DMS153 (cell line): ENCODE results near the gene TMEM91.
A peak's percentile ranks its signal among the peaks of the same experiment; 100 is the strongest.
"Not testable (repeated sequence)": the region's sequence is repeated elsewhere in the genome, so short reads cannot be mapped to it uniquely, and the experiment has no call there.

Experiments
- DNase-seq: peaks from one replicate; lab custom pipeline; 2025; lab: John Stamatoyannopoulos, UW

Gene TMEM91

GRCh38 chr19:41353466-41354342, 22.6 kb upstream of the TMEM91 start, which contains the start of gene TGFB1:
TGFB1 (minus strand) TSS chr19:41353922; CDS start chr19:41353044, 878 bp downstream.
- no peak for DNase-seq

- no peak for DNase-seq
Observed at GRCh38 chr19:41354343-41354953, 21.9 kb upstream of the TMEM91 start.

DNA sequence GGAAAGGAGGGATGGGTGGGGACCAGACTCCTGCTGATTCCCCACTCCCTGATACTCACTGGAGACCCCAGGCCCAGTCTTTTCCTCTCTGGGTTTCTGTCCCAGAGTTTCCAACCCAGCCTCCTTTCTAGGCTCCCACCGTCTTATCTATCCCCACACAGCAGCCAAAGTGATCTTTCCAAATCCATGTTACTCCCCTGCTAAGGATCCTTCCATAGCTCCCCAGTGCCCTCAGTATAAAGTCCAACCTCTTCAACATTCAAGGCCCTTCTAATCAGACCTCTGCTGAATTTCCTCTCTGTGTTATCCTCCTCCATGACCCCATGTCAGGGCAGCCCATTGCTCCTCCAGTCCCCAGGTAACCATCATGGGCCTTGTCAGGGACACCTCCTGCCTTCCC, 21.3 kb upstream of the TMEM91 start:
- DNase-seq, result no peak

GRCh38 chr19:41355802-41356201, 20.5 kb upstream of the TMEM91 start:
- no peak for DNase-seq

GRCh38 chr19:41356984-41357739, 19.2 kb upstream of the TMEM91 start:
- DNase-seq, result no peak

DNA sequence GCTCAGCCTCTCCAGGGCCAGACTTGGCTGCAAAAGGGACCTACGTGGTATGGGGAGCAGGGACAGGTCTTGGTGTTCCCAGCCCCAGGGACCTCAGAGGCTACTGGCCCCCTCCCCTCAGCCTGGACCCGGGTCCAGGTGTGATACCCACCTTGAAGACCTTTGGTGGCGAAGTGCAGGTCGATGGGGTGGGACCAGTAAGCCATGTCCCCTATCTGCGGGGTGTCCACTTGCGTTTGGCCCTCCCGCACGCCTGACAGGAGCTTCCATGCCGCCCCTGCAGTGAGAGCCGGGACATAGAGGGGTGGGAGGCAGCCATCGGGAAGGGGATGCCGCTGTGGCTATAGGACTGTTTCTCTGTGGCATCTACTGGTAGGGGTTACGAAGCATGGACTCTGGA, 18.6 kb upstream of the TMEM91 start:
- DNase-seq, result no peak

DNA sequence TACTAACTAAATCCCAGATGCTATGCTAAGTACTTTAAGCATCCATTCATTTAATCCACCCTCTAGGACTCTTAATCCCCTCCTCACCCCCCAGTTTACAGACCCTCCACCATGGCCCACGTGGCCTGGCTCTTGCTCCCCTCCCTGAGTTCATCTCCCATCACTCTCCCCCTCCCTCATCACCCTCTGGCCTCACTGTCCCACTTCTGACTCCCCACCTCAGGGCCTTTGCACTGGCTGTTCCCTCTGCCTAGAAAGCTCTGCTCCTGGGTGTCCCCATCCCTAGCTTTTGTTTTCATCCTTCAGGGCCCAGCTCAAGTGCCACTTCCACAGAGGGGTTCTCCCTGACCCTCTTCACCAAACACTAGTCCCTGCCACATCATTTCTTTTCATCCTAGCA, 16.6 kb upstream of the TMEM91 start:
- DNase-seq, result no peak

DNA sequence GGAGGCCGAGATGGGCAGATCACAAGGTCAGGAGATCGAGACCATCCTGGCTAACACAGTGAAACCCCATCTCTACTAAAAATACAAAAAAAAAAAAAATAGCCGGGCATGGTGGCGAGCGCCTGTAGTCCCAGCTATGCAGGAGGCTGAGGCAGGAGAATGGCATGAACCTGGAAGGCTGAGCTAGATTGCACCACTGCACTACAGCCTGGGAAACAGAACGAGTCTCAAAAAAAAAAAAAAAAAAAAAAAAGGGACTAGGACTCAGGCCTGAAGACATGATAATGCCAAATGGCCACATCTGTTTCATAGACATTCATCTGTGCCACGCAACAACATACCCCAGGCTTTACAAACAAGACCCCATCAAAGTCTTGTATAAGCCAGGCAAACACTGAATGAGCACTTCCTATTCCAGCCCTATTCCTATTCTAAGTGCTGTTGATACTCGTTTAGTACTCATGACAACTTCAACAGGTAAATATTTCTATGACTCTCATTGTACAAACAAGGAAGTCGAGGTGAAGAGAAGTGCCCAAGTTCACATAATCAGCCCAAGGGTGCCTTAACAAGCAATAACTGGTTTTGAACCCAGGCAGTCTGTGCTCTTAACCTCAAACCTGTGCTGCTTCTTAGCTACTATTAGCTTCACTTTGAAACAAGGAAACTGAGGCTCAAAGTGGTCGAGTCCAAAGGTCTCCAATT, 14.0 kb upstream of the TMEM91 start:
- peak; percentile 36 for DNase-seq

DNA sequence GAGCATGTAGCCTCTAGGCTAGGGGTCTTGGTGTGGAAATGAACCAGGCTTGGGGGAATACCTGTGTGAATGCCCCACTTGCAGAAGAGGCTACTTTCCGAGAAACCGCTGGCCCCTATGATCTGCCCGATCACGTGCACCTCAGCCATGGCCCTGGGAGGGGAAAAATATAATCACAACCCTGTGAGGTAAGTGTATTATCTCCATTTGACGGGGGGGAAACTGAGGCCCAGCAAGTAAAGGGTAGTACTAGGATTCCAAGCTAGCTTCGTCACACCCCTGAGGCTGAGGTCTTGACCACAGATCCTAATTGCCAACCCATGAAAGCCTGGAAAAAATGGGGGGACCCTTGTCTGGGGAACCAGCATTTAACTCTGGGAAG, 13.0 kb upstream of the TMEM91 start:
- no peak for DNase-seq

- peak; percentile 97 for DNase-seq
Observed at GRCh38 chr19:41363753-41364523, 12.4 kb upstream of the TMEM91 start, which contains the start of gene B9D2. B9D2 (minus strand) TSS chr19:41364149; CDS start chr19:41363519, 630 bp downstream.

GRCh38 chr19:41364524-41365391, 11.6 kb upstream of the TMEM91 start:
- no peak for DNase-seq

GRCh38 chr19:41366089-41366488, 10.2 kb upstream of the TMEM91 start:
- DNase-seq, result no peak

- no peak for DNase-seq
Observed at GRCh38 chr19:41367848-41368301, 8.5 kb upstream of the TMEM91 start.

DNA sequence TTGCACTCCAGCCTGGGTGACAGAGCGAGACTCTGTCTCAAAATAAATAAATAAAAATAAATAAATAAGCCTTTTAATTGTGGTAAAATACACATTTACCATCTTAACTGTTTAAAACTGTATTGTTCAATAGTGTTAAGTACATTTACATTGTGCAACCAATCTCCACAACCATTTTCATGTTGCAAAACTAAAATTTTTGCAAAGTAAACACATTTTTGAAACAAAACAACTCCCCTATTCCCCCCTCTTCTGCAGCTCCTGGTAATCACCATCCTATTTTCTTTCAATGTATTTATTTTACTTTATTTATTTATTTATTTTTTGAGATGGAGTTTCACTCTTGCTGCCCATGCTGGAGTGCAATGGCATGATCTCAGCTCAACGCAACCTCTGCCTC, 6.6 kb upstream of the TMEM91 start:
- DNase-seq, result no peak

GRCh38 chr19:41371119-41371518, 5.2 kb upstream of the TMEM91 start:
- not testable (repeated sequence) for DNase-seq

DNA sequence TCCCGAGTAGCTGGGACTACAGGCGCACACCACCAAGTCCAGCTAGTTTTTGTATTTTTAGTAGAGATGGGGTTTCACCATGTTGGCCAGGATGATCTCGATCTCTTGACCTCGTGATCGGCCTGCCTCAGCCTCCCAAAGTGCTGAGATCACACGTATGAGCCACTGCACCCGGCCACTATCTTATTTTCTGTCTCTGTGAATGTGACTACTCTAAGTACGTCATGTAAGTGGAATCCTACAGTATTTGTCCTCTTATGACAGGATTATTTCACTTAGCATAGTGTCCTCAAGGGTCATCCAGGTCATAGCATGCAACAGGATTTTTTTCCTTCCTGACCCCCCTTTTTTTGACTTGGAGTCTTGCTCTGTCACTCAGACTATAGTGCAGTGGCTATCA, 4.8 kb upstream of the TMEM91 start:
- no peak for DNase-seq

GRCh38 chr19:41372501-41372900, 3.8 kb upstream of the TMEM91 start:
- no peak for DNase-seq

DNA sequence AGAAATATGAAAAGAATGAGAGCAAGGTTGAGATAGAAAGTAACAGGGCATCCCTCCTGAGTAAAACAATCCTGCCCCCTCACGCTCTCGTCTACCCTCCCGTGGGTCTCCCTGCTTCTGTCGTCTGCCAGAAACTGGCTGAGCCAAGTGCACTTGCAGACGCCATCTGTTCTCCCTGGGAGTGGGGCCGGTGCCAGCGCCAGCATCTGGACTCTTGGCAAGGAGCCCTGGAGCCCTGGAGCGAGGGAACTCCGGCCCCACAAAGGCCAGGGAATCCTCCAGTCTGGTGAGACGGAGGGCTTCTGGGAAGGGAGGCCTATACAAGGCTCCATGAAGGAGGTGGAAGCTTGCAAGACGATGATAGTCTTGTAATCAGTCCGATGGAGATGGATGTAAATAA, 2.3 kb upstream of the TMEM91 start:
- peak; percentile 73 for DNase-seq

GRCh38 chr19:41376998-41377365, 649 bp downstream of the TMEM91 start:
- DNase-seq, result no peak
